LNCaP clone FGC (cell line): ENCODE results near the gene ENPP1.

ENCODE experiments used
- DNase-seq: peaks from one replicate; pipeline ENCODE4 v3.0.0-alpha.2; 2011; ENCODE audit warnings: low read depth
- H3K4me3 ChIP-seq: 2 replicates; pipeline ENCODE4 v1.5.1; 2011; ENCODE audit warnings: mild to moderate bottlenecking, low read depth, low read length, control low read depth
- TF ChIP-seq, protein P1 (sequence below): IDR thresholded peaks from 2 replicates; pipeline ENCODE4 v1.5.1; 2012; ENCODE audit warnings: mild to moderate bottlenecking; ENCODE audit not compliant: control insufficient read depth, insufficient read depth; ENCODE audit errors: extremely low read depth

Gene ENPP1

DNA sequence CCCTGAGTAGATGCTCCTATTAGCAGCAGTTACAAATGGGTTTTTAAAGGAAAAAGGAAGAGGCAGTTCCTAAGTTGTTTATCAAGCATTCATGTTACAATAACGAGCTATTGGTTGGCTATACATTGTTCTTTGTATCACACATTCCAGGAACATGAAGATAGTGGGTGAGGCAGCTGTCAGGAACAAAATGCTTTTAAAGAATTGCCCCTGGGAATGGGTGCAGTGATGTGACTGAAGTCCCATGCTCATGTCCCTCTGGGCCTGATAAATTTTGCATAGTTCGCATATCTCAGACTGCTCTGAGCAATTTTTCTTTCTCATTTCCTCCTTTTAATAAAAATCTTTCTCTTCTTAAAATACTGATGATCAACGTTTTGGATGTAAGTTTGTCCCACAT is 3.7 kb downstream of the ENPP1 start:
- DNase-seq, result no peak
- TF ChIP-seq, protein P1, sequence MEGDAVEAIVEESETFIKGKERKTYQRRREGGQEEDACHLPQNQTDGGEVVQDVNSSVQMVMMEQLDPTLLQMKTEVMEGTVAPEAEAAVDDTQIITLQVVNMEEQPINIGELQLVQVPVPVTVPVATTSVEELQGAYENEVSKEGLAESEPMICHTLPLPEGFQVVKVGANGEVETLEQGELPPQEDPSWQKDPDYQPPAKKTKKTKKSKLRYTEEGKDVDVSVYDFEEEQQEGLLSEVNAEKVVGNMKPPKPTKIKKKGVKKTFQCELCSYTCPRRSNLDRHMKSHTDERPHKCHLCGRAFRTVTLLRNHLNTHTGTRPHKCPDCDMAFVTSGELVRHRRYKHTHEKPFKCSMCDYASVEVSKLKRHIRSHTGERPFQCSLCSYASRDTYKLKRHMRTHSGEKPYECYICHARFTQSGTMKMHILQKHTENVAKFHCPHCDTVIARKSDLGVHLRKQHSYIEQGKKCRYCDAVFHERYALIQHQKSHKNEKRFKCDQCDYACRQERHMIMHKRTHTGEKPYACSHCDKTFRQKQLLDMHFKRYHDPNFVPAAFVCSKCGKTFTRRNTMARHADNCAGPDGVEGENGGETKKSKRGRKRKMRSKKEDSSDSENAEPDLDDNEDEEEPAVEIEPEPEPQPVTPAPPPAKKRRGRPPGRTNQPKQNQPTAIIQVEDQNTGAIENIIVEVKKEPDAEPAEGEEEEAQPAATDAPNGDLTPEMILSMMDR, result no peak
- no peak overlapping the region for H3K4me3 ChIP-seq

DNA sequence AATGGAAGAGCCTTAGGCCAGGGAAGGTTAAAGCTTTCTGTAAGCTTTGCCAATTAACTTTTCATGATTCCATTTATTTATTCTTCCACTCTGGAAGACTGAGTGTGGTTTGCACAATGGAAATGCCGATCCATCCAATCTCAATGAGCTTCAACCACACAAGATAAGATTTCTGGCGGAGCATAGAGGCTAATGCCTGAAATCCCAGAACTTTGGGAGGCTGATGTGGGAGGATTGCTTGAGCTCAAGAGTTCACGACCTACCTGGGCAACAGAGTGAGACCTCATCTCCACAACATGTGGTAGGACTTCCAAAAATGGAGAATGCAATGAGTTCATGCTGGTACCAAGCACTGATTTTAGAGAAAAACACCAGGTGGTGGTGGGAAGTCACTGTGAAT is 6.2 kb downstream of the ENPP1 start:
- no peak overlapping the region for H3K4me3 ChIP-seq
- DNase-seq, result no peak
- TF ChIP-seq, protein P1, result no peak

DNA sequence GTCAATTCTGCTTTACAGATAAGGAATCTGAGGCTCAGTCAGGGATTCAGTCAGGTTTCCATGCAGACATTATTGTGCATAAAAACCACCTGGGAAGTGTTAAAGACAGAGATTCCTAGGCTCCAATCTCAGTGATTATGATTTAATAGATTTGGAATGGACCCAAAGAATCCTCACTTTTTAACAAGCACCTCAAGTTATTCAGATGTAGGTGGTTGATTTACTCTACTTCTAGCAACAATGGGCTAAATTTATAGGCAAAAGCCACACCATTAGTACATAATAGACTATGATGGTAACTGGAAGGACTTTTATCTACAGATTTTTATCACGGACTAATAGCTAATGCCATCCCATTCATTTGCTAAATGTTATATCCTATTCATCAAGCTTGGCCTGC is 9.0 kb downstream of the ENPP1 start:
- no peak overlapping the region for H3K4me3 ChIP-seq
- no peak for DNase-seq
- TF ChIP-seq, protein P1, result no peak

DNA sequence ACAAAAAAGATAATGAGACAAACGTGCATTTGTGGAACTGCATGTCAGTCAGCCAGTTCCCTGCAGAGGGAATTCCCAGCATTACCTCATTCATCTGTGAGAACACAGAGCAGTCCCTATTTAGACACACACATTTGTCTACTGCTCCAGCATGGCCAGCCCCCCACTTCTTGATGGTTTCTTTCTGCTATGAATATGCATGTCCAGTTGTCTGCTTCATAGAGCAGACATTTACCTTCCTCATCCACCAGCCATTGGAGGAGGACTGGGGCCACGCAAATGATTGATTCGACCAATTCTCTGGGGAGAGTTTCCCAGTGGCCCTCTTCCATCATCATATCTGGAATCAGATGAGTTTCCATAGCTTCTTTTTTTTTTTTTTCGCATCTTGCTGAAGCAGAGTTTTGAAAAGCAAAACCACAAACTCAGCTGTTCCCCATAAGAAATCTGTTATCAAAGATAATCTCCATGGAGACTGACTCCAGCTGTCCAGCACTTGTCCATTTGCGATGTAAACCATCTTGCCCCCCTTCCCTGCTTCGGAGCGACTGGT is 11.8 kb downstream of the ENPP1 start:
- H3K4me3 ChIP-seq, result no peak overlapping the region
- TF ChIP-seq, protein P1, result no peak
- DNase-seq, result no peak

DNA sequence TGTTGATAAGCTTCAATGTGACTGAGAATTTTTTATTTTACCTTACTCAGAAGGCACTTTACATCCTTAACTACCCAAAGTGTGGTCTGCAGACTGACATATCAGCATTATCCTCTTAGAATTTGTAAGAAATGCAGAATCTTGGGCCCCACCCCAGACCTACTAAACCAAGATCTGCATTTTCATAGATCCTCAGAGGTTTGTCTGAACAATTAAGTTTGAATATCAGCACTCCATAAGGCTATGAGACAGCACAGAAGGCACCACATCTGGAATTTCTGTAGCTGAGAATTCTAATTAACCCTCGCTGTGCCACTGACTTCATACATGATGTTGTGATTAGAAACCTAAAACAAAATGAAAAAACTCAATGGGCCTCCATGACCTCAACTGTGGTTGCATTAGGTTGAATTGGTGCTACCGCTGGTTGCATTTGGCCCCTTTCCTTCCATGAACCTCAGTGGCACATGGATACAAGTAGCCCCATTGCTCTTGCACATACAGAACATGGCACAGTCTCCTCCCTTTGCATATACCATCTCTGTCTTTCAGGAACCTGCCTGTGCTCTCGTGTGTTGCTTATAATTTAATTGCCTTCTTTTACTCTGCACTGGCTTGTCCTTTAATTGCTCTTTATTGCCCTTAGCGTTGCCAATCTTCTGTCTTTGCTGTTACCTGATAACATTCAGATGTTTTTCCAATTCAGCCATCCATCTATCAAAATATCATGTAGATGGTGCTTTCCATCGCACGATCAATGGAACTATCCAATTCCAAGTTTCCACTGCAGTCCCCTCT is 13.4 kb downstream of the ENPP1 start:
- TF ChIP-seq, protein P1, result no peak
- no peak overlapping the region for H3K4me3 ChIP-seq
- no peak for DNase-seq

DNA sequence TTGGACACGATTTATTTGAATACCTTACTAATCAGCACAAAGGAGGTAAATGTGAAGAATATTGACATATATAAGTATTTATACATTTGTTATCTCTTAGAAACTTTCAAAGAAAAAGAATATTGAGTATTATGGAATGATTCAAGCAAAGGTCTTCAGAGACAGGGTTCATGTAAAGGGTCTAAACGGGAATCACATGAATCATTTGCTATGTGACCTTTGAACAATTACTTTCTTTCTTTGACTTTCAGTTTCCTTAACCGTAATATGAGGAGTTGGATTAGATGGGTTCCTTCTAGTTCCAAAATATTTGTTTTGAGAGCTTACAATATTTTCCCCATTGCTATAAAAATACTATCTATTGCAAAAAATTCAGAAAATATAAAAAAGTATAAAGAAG is 14.3 kb downstream of the ENPP1 start:
- no peak for DNase-seq
- H3K4me3 ChIP-seq, result no peak overlapping the region
- TF ChIP-seq, protein P1, result no peak

DNA sequence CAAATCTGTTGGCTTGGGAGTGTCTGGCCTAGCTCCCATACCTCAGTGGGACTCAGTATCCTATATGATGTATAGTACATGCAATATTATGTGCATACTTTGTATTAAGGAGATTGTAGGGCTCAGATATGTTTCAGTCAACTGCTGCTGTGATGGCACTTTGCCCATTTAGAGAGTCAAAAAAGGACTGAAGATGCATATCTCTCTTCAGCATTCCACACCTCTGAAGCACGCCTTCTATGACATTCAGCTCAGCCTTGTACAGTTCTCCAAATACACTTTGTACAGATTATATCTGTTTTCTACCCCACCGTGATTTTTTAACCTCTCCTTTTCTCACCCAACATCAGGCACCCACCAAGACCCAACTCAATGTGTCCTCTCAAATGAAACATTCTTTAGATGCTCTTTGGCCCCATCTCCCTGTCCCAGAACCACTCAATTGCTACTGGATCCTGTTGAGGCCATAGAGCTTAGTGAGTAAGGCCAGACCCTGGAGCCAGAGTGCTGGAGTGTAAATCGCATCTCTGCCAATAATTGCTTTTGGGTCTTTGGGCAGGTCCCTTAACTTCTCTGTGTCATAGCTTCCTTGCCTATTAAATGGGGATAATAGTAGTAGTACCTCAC is 15.6 kb downstream of the ENPP1 start:
- no peak overlapping the region for H3K4me3 ChIP-seq
- TF ChIP-seq, protein P1, result no peak
- no peak for DNase-seq
